NCI-H510A (cell line): ENCODE results near the gene GRIK3.

Experiments
- DNase-seq: peaks from one replicate; lab custom pipeline; 2025; lab: John Stamatoyannopoulos, UW

Gene GRIK3

DNA sequence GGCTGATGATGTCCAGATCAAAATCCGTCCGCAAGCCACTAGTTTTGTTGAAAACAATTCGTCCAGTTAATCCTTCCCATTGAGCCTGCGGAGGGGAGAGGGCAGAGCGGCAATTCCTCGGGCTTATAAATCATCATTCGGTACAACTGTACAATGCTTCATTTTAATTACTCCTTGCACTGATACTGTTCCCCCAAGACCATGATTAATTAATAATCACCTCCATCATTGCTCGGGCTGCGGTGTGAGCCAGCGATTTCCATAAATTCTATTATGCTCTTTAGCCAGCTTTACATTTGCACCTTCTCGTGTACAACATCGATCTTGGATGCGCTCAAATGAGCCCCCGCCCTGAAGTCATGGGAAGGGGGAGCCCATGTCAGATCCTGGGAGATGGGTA, 180.7 kb downstream of the GRIK3 start:
- DNase-seq: no peak

DNA sequence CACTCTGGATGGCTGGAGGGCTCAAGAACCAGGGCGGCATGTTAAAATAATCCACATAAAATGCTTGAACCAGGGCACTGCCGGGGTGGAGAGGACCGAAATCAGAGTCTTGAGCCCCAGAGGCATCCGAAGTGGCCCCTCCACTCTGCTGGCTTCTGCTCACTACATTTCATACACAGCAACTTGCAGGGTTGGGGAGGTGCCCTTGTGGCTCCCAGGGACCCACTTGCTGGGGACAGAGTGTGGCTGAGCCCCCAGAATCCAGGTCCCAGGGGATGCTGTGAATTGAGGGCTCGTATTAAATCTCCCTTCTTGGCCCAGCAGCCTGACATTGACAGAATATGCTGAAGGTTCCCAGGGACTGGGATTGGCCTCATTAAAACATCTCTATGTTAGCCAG, 181.7 kb downstream of the GRIK3 start:
- DNase-seq: no peak

DNA sequence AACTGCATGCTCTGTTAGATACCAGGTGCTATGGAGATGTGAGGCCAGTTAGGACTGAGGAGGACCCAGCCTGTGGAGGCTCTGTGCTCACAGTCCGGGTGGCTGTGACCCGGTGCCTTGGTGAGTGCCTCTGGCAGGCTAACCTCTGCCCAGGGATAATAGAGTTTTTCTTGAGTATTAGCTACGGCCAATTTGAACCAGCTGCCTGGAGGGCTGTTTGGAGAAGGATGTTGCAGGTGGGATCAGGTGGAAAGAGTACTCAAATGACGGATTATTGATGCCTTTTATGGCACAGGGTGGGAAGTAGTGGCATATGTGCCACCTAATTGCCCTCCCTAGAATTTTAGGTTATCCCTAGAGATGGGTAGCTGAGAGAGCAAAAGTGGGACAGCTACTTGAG, 182.7 kb downstream of the GRIK3 start:
- no peak for DNase-seq

DNA sequence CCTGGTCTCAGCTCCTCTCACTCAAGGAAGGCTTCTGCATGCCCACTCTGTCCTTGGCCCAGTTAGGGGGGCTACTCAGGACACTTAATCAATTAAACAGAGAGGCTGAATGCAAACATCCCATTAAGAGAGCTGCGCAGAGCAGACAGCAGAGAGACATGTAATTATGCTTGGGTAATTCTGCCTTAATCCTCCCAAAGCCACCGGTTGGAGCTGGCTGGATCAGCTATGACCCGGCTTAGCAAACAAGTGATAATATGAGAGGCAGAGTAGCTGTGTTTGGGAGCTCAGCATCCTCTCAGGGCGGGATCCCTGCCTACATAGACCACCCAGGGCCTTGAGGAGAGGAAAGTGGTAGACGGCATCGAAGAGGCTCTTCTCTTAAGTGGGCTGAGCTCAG, 183.2 kb downstream of the GRIK3 start:
- no peak for DNase-seq

DNA sequence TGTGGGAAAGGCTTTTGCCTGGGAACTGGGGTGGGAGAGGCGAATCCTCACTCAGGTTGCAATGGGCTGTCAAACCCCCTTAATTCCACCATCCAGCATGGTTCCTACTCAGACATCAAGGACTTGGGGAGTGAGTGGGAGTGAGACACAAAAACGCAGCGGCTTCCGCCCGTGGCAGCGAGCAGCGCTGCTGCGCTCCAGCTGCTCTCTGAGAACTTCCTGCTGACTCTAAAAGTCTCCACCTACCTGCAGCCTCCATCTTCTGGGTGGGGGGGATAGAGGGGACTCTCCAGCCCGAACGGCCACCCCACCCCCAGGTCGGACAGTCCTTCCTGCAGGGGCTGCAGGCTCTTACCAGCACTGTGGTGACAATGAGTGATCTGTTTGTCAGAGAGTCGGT, 184.4 kb downstream of the GRIK3 start:
- DNase-seq: peak; percentile 100

DNA sequence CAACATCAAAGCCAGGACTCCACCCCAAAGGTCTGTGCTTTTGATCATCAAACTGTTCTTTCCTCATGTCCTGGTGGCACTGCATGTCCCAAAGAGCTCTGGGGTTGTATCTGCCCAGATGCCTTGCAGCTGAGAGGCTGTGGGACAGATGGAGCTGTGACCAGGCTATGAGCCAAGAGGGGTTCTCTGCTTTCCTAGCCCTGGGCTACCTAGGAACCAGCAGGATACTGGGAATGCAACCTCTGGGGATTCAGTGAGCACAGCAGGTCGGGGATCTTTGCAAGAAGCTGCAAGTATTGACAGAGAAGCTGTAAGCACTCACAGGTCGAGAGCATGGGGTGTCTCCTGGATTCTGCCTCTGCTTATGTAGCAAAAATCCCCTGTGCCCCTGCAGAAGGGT, 186.6 kb downstream of the GRIK3 start:
- DNase-seq: peak; percentile 97

DNA sequence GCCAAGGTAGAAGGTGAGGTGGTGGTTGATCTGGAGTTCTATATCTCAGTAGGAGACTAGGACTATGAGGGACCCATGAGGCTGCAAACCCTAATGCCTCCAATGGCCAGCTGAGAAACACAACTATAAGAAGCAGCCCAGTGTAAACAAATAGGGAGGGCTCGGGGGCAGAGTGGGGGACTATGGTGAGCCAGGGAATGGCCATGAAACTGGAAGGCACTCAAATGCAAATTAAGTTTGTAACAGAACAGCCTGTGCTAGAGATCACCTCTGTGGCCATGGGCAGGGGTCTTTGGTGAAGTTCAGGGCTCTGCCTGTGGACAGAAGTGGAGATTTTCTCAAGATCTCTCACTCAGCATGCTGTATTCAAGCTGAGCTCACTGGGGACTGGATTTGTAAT, 187.1 kb downstream of the GRIK3 start:
- peak; percentile 82 for DNase-seq

DNA sequence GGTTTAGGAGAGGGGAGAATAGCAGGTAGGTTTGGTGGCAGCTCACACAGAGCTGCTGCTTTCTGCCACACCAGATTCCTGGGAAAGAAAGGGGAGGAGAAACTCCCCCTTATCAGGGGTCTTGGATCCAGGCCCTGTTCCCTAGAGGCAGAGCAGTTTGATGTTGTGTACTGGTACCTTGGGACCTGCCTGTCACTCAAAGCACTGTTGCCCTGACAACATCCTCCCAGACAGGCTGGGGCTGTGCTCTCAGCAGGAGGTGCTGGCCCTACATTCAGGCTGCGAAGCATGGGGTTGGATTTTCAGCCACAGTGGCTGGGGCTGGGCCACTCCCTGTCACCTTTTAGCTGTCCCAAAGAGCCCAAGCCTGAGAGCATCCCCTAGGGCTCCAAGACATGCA, 188.0 kb downstream of the GRIK3 start:
- peak; percentile 99 for DNase-seq

DNA sequence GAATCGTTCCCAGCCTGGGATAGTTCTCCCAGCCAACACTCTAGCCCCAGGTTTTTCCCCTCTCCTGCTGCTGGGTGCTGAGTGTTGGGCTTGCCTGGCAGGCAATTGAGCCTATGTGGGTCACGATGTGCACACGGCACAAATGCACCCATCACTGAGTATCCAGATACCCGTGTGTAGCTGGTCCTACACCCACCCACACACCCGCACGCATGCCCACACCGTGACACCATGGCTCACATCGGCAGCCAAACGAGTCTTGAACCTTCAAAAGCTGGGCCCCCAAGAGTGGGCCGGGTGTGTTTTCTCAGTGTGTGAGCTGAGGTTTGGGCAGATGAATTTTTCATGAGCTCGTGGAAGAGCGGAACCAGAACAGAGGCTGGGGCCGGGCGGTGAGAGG, 188.5 kb downstream of the GRIK3 start:
- DNase-seq: no peak

DNA sequence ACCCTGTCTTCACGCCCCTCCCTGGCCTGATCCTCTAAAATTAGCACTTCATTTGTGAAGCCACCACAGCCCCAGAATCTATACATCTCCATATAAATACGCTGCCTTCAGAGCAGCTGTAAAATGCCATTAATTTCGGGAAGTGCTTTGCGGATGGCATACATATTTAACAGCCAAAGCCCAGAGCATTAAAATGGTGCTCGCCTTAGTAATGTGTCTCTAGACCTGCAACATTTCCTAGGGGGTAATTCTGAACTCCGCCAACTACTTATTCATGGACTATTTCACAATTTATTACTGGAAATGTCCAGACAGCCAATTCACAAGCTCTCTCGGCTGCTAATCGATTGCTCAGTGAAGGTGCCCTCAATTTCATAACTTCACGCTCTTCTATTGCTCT, 189.4 kb downstream of the GRIK3 start:
- no peak for DNase-seq

DNA sequence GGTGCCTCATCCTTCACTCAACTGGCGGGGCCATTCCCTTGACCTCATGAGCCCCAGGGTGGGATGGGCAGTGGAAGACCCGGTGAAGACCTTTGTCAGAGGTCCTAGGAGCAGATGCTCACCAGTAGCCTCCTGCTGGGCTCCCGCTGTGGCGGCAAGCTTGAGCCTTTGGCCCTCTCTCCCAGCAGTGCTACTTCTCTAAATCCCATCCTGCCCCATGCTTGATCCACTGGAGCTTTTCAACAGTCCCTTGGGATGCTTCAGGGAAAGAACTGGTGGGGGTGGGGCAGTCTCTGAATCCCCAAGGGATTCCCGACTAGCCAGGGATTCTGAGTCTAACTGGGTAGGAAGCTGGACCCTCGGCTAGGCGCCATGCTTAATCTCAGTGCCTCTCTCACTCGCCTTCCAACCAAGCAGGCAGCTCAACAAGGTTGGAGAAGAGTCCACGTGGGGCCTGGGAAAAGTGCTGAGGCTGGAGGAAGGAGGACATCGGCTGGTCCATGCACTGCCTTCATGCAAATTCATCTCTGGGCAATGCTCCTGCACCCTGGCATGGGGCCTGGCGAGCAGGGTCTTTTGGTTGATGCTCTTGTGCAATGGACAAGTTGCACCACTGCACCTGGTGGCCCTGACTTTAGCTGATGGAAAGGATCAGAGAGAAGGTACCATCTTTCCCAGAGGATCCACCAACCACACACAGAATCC, 190.3 kb downstream of the GRIK3 start:
- DNase-seq: no peak

DNA sequence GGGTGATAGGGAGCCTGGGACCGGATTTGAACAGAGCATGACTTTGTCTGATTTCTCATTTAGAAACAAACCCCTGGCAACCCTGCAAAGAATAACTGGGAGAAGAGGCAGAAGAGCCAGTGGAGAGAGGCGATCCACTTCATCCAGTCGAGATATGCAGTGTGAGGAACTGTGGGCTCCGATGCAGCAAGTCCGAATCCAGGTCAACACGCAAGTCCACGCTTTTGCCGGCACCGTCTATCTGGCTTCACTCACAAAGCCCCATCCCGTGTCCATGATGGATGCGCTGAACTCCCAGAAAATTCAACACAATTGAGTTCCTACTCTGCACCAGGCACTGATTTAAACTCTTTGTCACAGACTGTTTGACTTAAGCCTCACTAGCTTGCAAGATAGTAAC, 191.3 kb downstream of the GRIK3 start:
- DNase-seq: no peak

DNA sequence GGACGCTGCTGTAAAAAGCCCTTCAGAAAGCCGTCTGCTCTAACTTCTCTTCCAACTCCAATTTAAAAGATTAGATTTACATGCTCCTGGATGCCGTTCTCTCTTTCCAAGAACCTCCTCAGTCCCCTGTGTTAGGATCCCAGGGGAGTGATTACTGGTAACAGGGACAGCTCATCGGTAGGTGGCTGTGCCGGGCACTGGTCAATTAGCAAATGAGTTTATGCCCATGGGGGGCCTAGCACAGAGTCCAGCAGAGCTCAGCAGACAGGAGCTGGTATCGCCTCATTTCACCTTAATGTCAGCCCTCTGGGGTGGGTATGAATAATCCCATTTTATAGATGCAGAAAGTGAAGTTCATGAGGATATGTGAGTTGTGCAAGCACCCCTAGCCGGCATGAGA, 191.9 kb downstream of the GRIK3 start:
- DNase-seq: no peak

DNA sequence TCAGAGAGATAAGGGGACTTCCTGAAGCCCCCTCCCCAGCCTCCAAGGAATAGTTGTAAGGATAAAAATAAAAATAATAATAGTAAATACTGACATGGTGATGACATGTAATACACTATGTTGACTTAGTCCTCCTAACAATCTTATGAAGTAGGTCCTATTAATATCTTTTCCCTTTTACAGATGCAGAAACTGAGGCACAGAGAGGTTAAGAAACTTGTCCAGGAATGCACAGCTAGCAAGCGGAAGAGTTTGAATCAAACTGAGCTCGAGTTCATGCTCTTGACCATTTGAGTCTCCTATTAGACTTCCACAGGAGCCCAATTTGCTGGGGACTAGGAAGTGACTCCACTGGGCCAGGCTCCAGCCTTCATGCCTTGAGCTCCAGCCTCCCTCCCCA, 194.8 kb downstream of the GRIK3 start:
- no peak for DNase-seq

DNA sequence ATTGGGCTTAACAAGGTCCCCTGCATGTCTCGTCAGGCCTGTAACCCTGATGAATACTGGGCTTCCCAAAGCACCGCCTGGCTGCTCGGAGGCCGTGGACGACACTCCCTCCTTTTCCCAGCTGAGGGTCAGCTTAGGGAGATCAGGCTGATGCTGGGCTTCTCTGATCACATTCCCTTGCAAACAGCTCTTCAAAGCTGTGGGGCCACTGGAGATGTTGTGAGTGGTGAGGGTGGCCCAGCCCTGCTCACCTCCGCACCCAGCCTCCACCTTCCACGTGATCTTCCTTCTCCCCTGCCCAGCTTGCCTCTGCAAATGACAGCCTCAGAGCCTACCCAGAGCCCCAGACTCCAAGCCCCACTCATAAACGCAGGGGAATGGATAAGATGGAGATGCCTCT, 195.4 kb downstream of the GRIK3 start:
- DNase-seq: no peak

DNA sequence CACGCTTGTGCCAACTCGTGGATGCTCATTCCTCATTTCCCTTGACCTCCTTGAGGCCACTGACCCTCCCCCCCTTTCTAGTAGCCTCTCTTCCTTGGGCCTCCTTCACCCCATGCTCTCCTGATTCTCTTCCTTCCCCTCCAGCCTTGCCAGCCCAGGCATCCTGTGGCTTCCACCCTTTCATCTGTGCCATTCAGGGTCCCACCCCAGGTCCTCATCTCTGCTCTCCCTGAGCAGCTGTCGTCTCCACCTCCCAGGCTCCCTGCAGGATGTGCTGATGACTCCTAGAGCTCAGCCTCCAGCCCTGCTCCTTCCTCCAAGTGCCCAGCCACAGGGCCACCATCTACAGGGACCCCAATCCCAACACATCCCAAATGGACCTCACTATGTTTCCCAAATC, 197.4 kb downstream of the GRIK3 start:
- peak; percentile 85 for DNase-seq

DNA sequence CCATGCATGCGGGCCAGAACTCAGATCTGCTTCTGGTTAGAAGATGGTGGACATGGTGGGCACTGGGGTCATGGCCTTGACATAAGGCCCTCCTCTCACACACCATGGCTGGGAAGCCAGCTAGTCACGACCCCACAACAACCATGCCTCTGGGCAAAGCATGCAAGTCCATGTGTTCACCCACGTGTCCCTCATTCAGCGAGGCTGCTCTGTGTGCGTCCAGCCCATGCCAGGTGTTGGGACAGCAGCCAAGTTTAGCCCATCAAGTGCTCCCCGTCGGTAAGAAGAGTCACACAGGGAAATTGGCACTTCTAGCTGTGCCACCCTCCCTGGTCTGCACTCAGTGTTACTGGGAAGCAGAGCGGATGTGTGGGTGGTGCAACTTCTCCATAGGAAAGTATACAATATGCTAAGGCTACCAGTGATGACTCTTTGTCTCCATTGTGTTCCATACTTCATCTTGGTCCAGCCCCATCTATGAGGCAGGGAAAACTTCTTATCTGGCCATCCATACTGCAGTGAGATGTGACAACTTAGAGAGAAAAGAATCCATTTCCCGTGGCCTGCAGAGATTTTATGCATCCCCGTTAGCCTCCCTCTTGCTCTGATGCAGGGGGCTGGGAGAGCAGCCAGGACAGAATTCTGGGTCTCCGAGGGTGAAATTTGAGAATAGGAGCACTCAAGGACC, 198.0 kb downstream of the GRIK3 start:
- peak; percentile 100 for DNase-seq

DNA sequence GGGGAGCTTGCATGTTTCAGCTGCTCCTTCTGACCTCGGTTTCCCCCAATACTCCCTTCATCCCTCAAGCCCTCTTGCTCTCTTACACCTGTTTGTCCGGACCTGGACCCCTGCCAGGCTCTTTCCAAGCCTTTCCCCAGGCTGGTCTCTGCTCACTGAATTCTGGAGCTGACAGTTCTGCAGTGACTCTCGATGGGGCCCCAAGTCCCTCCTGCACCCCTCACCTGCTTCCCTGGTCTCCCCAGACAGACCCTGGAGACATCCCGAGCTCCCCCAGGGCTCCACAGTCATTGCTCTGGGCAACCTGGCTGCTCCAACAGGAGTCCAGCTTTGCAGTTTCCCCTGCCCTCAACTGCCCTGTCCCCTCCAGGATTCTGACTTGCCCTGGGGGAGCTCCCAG, 198.6 kb downstream of the GRIK3 start:
- peak; percentile 85 for DNase-seq

DNA sequence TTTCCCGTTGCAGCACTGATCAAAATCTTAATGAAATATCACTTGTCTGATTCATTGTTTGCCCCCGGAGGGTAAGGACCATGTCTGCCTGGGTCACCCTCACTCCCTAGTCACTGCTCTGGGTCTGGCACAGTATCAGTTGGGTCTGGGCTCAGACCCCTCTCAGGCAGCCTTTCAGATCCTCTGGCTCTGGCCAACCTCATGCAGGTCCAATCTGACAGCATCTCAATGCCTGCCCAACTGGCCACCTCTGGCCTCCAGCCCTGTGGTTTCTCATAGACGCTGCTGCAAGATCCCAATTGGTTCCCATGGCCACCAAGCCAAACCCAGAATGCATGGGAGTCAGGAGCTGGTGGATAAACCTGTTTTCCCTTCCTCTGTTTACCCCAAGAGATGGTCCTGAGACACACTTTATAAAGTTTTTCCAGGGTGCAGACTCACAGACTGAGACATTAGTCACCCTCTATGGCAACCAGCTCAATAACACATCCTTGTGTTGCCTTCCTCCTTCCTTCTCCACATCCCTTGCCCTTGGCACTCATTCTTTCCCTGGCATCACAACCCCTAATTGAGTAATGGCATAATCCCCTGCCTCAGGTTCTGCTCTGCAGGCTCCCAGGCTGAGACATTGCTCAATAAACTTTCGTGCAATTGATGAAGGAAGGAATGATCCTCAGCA, 199.2 kb downstream of the GRIK3 start:
- peak; percentile 84 for DNase-seq

DNA sequence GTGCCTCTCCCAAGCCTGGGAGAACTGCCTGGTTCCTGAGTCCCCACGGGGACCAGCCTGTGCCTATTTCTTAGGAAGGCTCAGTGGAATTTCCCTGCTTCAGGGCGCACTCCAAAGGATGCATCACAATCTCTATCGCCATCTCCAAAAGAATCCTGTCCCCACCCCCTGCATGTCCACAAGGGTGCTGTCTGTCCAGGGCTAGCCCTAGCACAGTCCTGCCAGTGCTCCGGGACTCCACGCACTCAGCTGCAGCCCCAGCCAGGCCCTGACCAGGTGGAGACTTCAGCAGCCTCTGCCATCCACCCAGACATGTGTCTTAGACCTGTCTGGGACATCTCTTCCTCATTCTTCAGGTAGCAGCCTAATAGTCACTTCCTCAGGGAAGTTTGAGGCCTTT, 199.7 kb downstream of the GRIK3 start:
- no peak for DNase-seq

DNA sequence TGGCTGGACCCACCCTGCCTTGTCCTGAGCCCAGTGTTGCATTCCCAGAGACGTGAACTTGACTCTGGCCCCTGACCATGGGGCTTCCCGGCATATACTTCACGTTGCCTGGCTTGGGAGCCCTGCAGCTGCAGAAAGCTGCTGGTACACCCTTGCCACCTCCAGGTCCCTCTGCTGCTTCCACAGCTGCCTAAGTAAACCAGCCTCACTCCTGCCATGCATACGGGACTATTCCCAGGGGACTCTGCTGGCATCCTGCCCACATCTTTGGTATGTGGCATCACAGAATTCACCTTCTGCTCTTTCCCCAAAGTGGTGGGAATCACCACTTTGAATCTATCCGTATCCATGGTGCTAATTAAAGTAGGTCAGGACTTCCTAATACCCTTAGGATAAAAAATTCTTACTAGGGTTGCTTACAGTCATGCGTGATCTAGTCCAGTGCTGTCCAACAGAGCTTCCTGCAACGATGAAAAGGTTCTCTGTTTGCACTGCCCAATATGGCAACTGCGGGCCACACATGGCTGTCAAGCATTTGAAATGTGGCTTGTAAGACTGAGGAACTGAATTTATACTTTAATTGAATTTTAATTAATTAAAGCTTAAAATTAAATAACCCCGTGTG, 203.0 kb downstream of the GRIK3 start:
- peak; percentile 96 for DNase-seq

DNA sequence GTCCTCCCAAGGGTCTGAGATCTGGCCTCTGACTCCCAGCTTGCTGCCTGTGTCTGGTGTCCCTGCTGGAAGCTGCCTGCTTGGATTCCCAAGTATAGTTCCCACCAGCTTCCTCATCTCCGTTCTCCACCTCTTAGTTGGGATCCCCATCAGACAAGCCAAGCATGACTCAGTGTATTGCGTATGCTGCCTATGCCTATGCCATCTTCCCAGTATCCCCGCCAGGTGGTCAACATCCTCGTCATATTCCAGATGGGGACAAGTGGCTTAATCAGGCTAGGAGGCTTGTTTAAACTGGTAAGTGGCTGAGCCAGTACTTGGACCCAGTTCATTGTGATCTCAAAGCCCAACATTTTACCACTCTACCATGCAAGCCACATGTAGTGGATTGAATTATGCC, 204.4 kb downstream of the GRIK3 start:
- DNase-seq: peak; percentile 100

DNA sequence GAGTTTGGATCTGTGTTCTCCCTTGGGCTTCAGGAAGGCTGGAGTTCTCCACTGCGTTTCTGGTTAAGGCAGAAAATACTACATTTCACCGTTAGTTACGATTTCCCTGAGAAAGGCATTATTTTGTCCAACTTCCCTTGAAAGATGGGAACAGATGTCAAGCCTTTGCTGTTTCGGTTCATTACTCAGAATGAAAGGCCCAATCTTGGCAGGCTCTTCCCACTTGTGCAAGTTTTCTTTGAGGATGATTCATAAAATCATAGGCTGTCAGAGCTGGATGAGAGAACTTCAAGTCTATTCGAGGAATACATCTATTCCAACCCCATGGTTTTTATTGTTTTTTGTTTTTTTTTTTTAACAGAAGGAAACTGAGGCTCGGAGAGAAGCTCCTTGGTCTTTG, 205.2 kb downstream of the GRIK3 start:
- DNase-seq: no peak
